Measurements from ENCODE around the gene CCSER1. TPM values are rescaled to one million over a fixed set of nuclear protein-coding genes. Genes with fewer than 3 reads are reported as not detected.

The CCSER1 gene
- total RNA-seq, 1 experiment from 2014 or later, result 5.9 TPM

DNA sequence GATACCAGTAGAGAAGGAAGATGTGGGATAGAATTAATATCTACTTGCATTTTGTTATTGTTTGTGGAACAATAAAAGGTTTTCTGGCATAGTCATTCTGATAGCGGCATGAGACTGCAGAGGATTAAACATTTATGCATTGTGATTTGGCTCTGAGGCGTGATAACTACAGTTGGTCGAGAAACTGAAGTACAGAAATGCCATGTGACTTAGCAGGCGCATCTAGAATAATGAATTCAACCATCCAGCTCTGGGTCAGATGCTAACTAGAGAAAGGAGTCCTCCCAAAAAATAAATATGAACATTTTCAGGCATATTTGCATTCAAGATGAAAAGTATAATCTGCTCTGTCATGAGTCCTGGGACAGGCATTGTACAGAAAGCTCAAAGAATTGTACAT, 62.8 kb downstream of the CCSER1 start:
- H3K27ac ChIP-seq, result no peak overlapping the region
- H3K4me2 ChIP-seq, result no peak overlapping the region
- H3K9me2 ChIP-seq (ENCODE audit: insufficient read depth), result no peaks in the 10 kb centered on the region
- H4K20me1 ChIP-seq (ENCODE audit: insufficient read depth), result no peaks in the 10 kb centered on the region
- intact Hi-C loops (cut with micrococcal nuclease; ENCODE audit: unreplicated experiment), result no loop called here
- ChIA-PET CTCF (no interaction called here), POLR2A (ENCODE audit: unreplicated experiment) (no interaction called here)
- no TSS peak for BruUV-seq (replicated peaks)
- no peak for DNase-seq
- H3K36me3 ChIP-seq (ENCODE audit: low read depth), result no peaks in the 10 kb centered on the region
- H3K4me1 ChIP-seq (replicated peaks; ENCODE audit: insufficient read depth), result no peaks in the 10 kb centered on the region
- H3K27me3 ChIP-seq (ENCODE audit: insufficient read depth, low read depth), result no peaks in the 10 kb centered on the region
- no peak overlapping the region for H2AFZ ChIP-seq
- H3K4me3 ChIP-seq, result no peak overlapping the region
- TF ChIP-seq, protein P1, sequence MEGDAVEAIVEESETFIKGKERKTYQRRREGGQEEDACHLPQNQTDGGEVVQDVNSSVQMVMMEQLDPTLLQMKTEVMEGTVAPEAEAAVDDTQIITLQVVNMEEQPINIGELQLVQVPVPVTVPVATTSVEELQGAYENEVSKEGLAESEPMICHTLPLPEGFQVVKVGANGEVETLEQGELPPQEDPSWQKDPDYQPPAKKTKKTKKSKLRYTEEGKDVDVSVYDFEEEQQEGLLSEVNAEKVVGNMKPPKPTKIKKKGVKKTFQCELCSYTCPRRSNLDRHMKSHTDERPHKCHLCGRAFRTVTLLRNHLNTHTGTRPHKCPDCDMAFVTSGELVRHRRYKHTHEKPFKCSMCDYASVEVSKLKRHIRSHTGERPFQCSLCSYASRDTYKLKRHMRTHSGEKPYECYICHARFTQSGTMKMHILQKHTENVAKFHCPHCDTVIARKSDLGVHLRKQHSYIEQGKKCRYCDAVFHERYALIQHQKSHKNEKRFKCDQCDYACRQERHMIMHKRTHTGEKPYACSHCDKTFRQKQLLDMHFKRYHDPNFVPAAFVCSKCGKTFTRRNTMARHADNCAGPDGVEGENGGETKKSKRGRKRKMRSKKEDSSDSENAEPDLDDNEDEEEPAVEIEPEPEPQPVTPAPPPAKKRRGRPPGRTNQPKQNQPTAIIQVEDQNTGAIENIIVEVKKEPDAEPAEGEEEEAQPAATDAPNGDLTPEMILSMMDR (conservative IDR thresholded peaks at IDR 0.05), result no peak
- TF ChIP-seq EZH2 (IDR thresholded peaks at IDR 0.05; ENCODE audit: low read depth), result no peak
- no peaks in the 10 kb centered on the region for H3K9me3 ChIP-seq (ENCODE audit: insufficient read depth, low read depth)
- H3K79me2 ChIP-seq (ENCODE audit: low read depth), result no peaks in the 10 kb centered on the region
- H3F3A ChIP-seq (ENCODE audit: insufficient read depth, low read depth), result no peaks in the 10 kb centered on the region

DNA sequence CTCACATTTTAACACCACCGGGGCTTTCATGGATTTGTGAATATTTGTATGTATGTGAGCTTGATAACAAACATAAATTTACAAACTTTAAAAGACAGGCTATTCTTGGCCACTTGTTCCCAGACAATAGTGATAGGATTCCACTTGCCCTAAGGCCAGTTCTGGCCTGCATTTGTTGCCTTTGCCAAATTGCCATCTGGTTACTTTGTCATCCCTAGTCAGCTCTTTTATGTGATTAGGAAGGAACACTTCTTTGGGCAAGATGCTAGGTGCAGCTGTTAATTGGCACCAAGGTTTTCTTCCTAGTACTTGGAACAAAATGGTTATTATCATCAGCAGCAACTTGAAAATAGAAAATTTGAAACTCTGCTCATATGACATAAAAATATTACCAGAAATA, 63.3 kb downstream of the CCSER1 start:
- Histone ChIP-seq H2AFZ (no peak overlapping the region), H3K9me3 (ENCODE audit: insufficient read depth, low read depth) (no peaks in the 10 kb centered on the region), H3K4me2 (no peak overlapping the region), H3K27me3 (ENCODE audit: insufficient read depth, low read depth) (no peaks in the 10 kb centered on the region), H3K9me2 (ENCODE audit: insufficient read depth) (no peaks in the 10 kb centered on the region), H4K20me1 (ENCODE audit: insufficient read depth) (no peaks in the 10 kb centered on the region), H3K4me1 (replicated peaks; ENCODE audit: insufficient read depth) (no peaks in the 10 kb centered on the region), H3F3A (ENCODE audit: insufficient read depth, low read depth) (no peaks in the 10 kb centered on the region), H3K27ac (no peak overlapping the region), H3K36me3 (ENCODE audit: low read depth) (no peaks in the 10 kb centered on the region), H3K79me2 (ENCODE audit: low read depth) (no peaks in the 10 kb centered on the region), H3K4me3 (no peak overlapping the region)
- no TSS peak for BruUV-seq (replicated peaks)
- intact Hi-C loops (cut with micrococcal nuclease; ENCODE audit: unreplicated experiment), result no loop called here
- ChIA-PET CTCF (no interaction called here), POLR2A (ENCODE audit: unreplicated experiment) (no interaction called here)
- DNase-seq, result no peak
- TF ChIP-seq EZH2 (IDR thresholded peaks at IDR 0.05; ENCODE audit: low read depth), result no peak
- TF ChIP-seq, protein P1 (conservative IDR thresholded peaks at IDR 0.05), result no peak

DNA sequence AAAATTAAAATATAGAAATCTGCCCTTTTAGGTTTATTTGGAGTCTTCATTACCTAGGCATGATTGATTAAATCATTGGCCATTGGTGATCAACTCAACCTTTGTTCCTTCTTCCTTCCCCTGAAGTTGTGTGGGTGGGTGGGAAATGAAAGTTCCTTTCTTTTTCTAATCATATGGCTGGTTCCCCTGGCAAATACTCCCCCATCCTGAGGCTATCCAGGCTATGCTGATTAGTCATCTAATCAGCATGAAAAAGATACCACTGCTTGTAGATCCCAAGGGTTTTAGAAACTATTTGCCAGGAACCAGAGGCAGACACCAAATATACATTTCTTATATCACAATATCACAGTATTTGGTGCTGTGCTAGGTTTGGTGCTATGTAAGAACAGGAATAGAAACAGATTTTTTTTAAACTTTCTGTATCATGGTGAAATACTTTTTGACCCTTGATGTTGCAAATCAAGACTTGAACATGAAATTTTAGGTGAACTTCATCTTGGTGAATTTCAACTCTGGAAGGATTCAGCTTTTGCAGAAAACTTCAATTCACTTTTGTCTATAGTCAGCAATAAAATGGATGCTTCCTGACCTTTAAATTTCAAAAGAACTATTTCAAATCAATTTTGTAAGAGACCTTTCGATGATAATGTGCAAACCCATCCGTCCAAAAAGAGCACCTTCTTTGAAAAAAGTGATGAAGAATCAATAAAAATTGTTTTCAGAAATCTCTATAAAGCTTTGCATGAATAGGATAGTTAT, 71.1 kb downstream of the CCSER1 start:
- ChIA-PET POLR2A (ENCODE audit: unreplicated experiment) (no interaction called here), CTCF (no interaction called here)
- Histone ChIP-seq H3K4me2 (no peak overlapping the region), H3K4me3 (no peak overlapping the region), H3K4me1 (replicated peaks; ENCODE audit: insufficient read depth) (no peaks in the 10 kb centered on the region), H3K9me2 (ENCODE audit: insufficient read depth) (no peaks in the 10 kb centered on the region), H3K27ac (no peak overlapping the region), H3K79me2 (ENCODE audit: low read depth) (no peaks in the 10 kb centered on the region), H3K36me3 (ENCODE audit: low read depth) (no peaks in the 10 kb centered on the region), H3F3A (ENCODE audit: insufficient read depth, low read depth) (no peaks in the 10 kb centered on the region), H4K20me1 (ENCODE audit: insufficient read depth) (no peaks in the 10 kb centered on the region), H2AFZ (no peak overlapping the region), H3K27me3 (ENCODE audit: insufficient read depth, low read depth) (no peaks in the 10 kb centered on the region), H3K9me3 (ENCODE audit: insufficient read depth, low read depth) (no peaks in the 10 kb centered on the region)
- intact Hi-C loops (cut with micrococcal nuclease; ENCODE audit: unreplicated experiment), result no loop called here
- DNase-seq, result no peak
- no TSS peak for BruUV-seq (replicated peaks)
- TF ChIP-seq EZH2 (IDR thresholded peaks at IDR 0.05; ENCODE audit: low read depth), result no peak
- TF ChIP-seq, protein P1 (conservative IDR thresholded peaks at IDR 0.05), result no peak

All from PC-9 (cell line).